PC-3 (cell line): Measurements from ENCODE around the gene CTNNA3. TPM values are rescaled to one million over a fixed set of nuclear protein-coding genes. Genes with fewer than 3 reads are reported as not detected.

Experiments
- ATAC-seq: fragments of 200-7000 bp; cut with Tn5 transposase; 2 replicates; pipeline ENCODE4 v1.9.1; 2020; ENCODE audit warnings: mild to moderate bottlenecking, moderate library complexity
- BruUV-seq: library from RNA; stranded (reverse); fragments of 400-500 nt; replicated peaks from 2 replicates; lab custom pipeline; 2021; lab: Mats Ljungman, UMichigan
- CTCF ChIA-PET: fragments of 300-600 bp; sonication (Branson Sonifier 250); formaldehyde crosslinking; loops from one replicate; lab custom pipeline; 2022; ENCODE audit warnings: antibody characterized with exemption; lab: Charles Lee
- POLR2A ChIA-PET: fragments of 300-600 bp; sonication (Branson Sonifier 250); formaldehyde crosslinking; loops from one replicate; lab custom pipeline; 2022; ENCODE audit warnings: antibody characterized with exemption; ENCODE audit not compliant: unreplicated experiment; lab: Charles Lee
- DNase-seq: peaks from one replicate; pipeline ENCODE4 v3.0.0-alpha.2; 2015
- H2AFZ ChIP-seq: fragments of 300-600 bp; sonication (generic); 2 replicates; pipeline ENCODE4 v1.6.0; 2016; ENCODE audit warnings: antibody characterized with exemption, low read length
- H3F3A ChIP-seq: fragments of 300-600 bp; sonication (generic); one replicate; pipeline ENCODE4 v1.6.0; 2017; ENCODE audit warnings: antibody characterized with exemption, low read length, control low read depth, mild to moderate bottlenecking; ENCODE audit not compliant: unreplicated experiment
- H3K27ac ChIP-seq: fragments of 300-600 bp; sonication (generic); 2 replicates; pipeline ENCODE4 v1.5.1; 2016; ENCODE audit warnings: mild to moderate bottlenecking, low read length
- H3K27me3 ChIP-seq: fragments of 300-600 bp; sonication (generic); 2 replicates; pipeline ENCODE4 v1.6.1; 2016; ENCODE audit warnings: low read length, mixed read lengths
- H3K36me3 ChIP-seq: fragments of 300-600 bp; sonication (generic); 2 replicates; pipeline ENCODE4 v1.6.1; 2016; ENCODE audit warnings: low read depth, mixed run types, low read length, mixed read lengths
- H3K4me1 ChIP-seq: fragments of 300-600 bp; sonication (generic); 2 replicates; pipeline ENCODE4 v1.5.1; 2016; ENCODE audit warnings: low read length; ENCODE audit not compliant: insufficient read depth
- H3K4me2 ChIP-seq: fragments of 300-600 bp; sonication (generic); 2 replicates; pipeline ENCODE4 v1.6.0; 2016; ENCODE audit warnings: low read length
- H3K4me3 ChIP-seq: fragments of 300-600 bp; sonication (generic); 2 replicates; pipeline ENCODE4 v1.5.1; 2016; ENCODE audit warnings: mild to moderate bottlenecking, low read length, mixed read lengths
- H3K79me2 ChIP-seq: fragments of 300-600 bp; sonication (generic); 2 replicates; pipeline ENCODE4 v1.6.1; 2017; ENCODE audit warnings: low read length, mixed read lengths
- H3K9ac ChIP-seq: fragments of 300-600 bp; sonication (generic); 2 replicates; pipeline ENCODE4 v1.6.0; 2016; ENCODE audit warnings: mild to moderate bottlenecking, low read length
- H3K9me2 ChIP-seq: fragments of 300-600 bp; sonication (generic); replicated peaks from 2 replicates; pipeline ENCODE4 v1.6.1; 2016; ENCODE audit warnings: mixed run types, low read length, mixed read lengths
- H3K9me3 ChIP-seq: fragments of 300-600 bp; sonication (generic); 2 replicates; pipeline ENCODE4 v1.6.1; 2016; ENCODE audit warnings: low read length, mixed read lengths
- H4K20me1 ChIP-seq: fragments of 300-600 bp; sonication (generic); 2 replicates; pipeline ENCODE4 v1.6.1; 2016; ENCODE audit warnings: low read length, mixed read lengths
- EZH2 ChIP-seq: fragments of 300-600 bp; sonication (generic); IDR thresholded peaks from one replicate; pipeline ENCODE4 v1.6.1; 2017; ENCODE audit warnings: antibody characterized with exemption, mild to moderate bottlenecking, low read length; ENCODE audit not compliant: unreplicated experiment
- EZH2phosphoT487 ChIP-seq: fragments of 300-600 bp; sonication (generic); IDR thresholded peaks from 2 replicates; pipeline ENCODE4 v1.6.1; 2018; ENCODE audit warnings: mild to moderate bottlenecking, antibody characterized with exemption, low read length, borderline replicate concordance
- intact Hi-C: fragments of 100-400 bp; cut with micrococcal nuclease; formaldehyde crosslinking; loops from 2 replicates; pipeline ENCODE4 v1.9.0; 2023
- total RNA-seq: library from RNA; depleted of rRNA; stranded (reverse); fragments of >200 nt; gene quantifications from 2 replicates; pipeline ENCODE4 v1.2.3, GENCODE V29; 2014
- TF ChIP-seq, protein P1 (sequence below): fragments of 300-600 bp; sonication (generic); conservative IDR thresholded peaks from 2 replicates; pipeline ENCODE4 v1.5.1; 2017; ENCODE audit warnings: antibody characterized with exemption, low read depth, mild to moderate bottlenecking, low read length

CTNNA3 gene
- total RNA-seq, 1 experiment from 2014 or later, result 1.9 TPM

DNA sequence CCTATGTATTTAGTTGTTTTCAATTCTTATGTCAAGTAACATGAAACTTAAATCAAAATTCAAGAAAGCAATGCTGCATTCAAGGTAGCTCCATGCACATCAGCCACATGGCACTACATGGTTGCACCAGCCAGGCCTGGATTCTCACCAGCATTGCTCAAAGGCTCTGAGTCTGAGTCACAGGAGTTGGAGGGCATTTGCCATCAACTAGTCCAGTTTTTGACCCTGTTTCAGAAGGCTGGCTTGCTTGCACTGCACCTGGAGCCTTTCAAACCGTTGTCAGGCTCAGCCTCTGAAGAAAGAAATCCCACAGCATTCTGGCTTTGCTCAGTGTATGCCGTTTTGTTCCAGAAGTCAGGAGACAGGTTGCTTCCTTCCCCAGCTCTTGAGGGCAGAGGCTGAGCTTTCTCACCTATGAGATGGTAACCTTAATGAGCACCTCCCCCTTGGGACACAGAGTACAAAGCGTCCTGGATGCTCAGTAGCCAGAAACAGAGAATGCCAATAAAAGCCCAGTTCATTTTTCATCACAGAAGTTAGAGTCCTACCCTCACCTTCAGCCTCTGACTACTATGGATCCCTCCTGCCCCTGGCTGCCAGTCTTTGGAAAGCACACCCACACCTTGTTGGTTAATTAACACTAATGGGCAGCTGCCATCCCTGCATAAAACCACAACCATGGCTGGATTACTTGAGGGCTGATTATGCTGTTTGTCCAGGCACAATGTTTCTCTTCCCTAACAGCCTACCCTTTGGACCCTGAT is 1058.5 kb downstream of the CTNNA3 start:
- Histone ChIP-seq H3K27me3 (no peaks in the 10 kb centered on the region), H3F3A (no peaks in the 10 kb centered on the region), H4K20me1 (no peaks in the 10 kb centered on the region), H2AFZ (no peak overlapping the region), H3K9me3 (no peaks in the 10 kb centered on the region), H3K4me3 (no peak overlapping the region), H3K27ac (no peak overlapping the region), H3K9ac (no peak overlapping the region), H3K79me2 (no peaks in the 10 kb centered on the region), H3K4me2 (no peak overlapping the region), H3K9me2 (no peaks in the 10 kb centered on the region), H3K4me1 (peaks cover 19% of the 10 kb centered on the region), H3K36me3 (no peaks in the 10 kb centered on the region)
- ATAC-seq (peak; percentile 39), DNase-seq (peak; percentile 69)
- TF ChIP-seq EZH2phosphoT487 (no peak), EZH2 (no peak)
- TF ChIP-seq, protein P1, sequence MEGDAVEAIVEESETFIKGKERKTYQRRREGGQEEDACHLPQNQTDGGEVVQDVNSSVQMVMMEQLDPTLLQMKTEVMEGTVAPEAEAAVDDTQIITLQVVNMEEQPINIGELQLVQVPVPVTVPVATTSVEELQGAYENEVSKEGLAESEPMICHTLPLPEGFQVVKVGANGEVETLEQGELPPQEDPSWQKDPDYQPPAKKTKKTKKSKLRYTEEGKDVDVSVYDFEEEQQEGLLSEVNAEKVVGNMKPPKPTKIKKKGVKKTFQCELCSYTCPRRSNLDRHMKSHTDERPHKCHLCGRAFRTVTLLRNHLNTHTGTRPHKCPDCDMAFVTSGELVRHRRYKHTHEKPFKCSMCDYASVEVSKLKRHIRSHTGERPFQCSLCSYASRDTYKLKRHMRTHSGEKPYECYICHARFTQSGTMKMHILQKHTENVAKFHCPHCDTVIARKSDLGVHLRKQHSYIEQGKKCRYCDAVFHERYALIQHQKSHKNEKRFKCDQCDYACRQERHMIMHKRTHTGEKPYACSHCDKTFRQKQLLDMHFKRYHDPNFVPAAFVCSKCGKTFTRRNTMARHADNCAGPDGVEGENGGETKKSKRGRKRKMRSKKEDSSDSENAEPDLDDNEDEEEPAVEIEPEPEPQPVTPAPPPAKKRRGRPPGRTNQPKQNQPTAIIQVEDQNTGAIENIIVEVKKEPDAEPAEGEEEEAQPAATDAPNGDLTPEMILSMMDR, result no peak
- no TSS peak for BruUV-seq
- intact Hi-C loops, result no loop called here
- POLR2A ChIA-PET, result no interaction called here
- CTCF ChIA-PET, result interaction anchor here (0.6 kb wide), 1 partner anchor 275 kb away, joined by 3 read pairs; no protein-coding TSS in a partner anchor

DNA sequence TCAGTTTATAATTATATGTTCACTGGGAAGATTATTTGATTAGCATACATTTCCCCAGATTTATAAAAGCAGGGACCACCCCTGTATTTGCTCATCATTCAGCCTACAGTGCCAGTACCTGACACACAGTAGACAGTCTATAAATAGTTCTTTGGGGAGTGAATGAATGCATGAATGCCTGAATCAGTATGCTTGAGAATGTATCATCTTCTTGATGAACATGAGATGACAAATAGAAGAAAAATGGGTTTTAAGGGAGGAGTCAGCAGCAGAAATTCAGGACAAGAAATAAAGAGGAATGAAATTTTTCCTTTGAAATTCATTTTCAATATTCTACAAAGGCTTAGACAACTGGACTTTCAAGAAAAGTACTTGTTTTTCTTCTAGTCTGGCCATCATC is 1066.0 kb downstream of the CTNNA3 start:
- no peaks in the 10 kb centered on the region for H3K9me2 ChIP-seq
- no peak for TF ChIP-seq EZH2phosphoT487
- TF ChIP-seq EZH2, result no peak
- TF ChIP-seq, protein P1, result no peak
- ChIA-PET CTCF (interaction anchor here (0.8 kb wide), 1 partner anchor 301 kb away, joined by 5 read pairs; no protein-coding TSS in a partner anchor), POLR2A (no interaction called here)
- no peaks in the 10 kb centered on the region for H3K36me3 ChIP-seq
- H3F3A ChIP-seq, result peaks cover 4% of the 10 kb centered on the region
- H3K9me3 ChIP-seq, result no peaks in the 10 kb centered on the region
- peak overlapping the region; percentile 3; the same call in 1 of the 2 replicates for H3K4me2 ChIP-seq
- peak; percentile 81 for DNase-seq
- H3K9ac ChIP-seq, result no peak overlapping the region
- H4K20me1 ChIP-seq, result no peaks in the 10 kb centered on the region
- intact Hi-C loops, result loop anchor here (2.0 to 10.0 kb wide), 4 partner anchors 117 to 1655 kb away; no protein-coding TSS in a partner anchor
- no peak overlapping the region for H3K27ac ChIP-seq
- peaks cover 30% of the 10 kb centered on the region for H3K4me1 ChIP-seq
- no peaks in the 10 kb centered on the region for H3K27me3 ChIP-seq
- ATAC-seq, result no peak
- H2AFZ ChIP-seq, result no peak overlapping the region
- BruUV-seq, result no TSS peak
- H3K79me2 ChIP-seq, result no peaks in the 10 kb centered on the region
- H3K4me3 ChIP-seq, result no peak overlapping the region

DNA sequence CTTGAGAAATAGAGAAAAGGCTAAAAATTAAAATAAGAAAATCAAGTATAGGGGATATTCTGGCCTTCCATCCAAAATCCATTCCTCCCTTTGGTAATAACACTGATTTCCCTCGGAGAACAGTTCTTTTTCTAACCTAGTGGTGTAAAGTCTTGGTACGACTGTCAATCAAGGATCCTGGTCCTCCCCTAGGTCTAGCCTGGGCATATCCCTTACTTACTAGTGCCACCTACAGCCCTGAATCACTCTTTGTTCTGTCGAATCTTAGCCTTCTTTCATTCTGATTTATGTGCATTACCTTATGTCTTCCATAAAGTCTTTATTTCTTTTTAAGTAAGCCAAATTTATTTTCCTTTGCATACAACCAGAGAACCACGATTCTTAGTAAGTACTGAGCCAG is 1068.8 kb downstream of the CTNNA3 start:
- H3K36me3 ChIP-seq, result no peaks in the 10 kb centered on the region
- ChIA-PET POLR2A (no interaction called here), CTCF (interaction anchor here (0.7 kb wide), 1 partner anchor 30 kb away, joined by 5 read pairs; no protein-coding TSS in a partner anchor)
- H3K9me3 ChIP-seq, result no peaks in the 10 kb centered on the region
- no peak overlapping the region for H2AFZ ChIP-seq
- intact Hi-C loops, result loop anchor here (1.0 to 10.0 kb wide), 12 partner anchors 35 to 1652 kb away; partner anchors contain the start of gene LRRTM3
- no peaks in the 10 kb centered on the region for H3K79me2 ChIP-seq
- peak overlapping the region; percentile 40; the same call in 1 of the 2 replicates for H3K4me2 ChIP-seq
- no TSS peak for BruUV-seq
- peaks cover 4% of the 10 kb centered on the region for H3F3A ChIP-seq
- H4K20me1 ChIP-seq, result no peaks in the 10 kb centered on the region
- ATAC-seq (peak; percentile 92), DNase-seq (peak; percentile 96)
- H3K27me3 ChIP-seq, result no peaks in the 10 kb centered on the region
- no peak for TF ChIP-seq EZH2
- TF ChIP-seq, protein P1, result peak; percentile 99
- no peak overlapping the region for H3K9ac ChIP-seq
- no peak overlapping the region for H3K27ac ChIP-seq
- H3K4me3 ChIP-seq, result no peak overlapping the region
- no peaks in the 10 kb centered on the region for H3K9me2 ChIP-seq
- peaks cover 37% of the 10 kb centered on the region for H3K4me1 ChIP-seq
